A549 (cell line): Measurements from ENCODE around the gene RAD23B. TPM values are rescaled to one million over a fixed set of nuclear protein-coding genes. Genes with fewer than 3 reads are reported as not detected.

Experiments
- ATAC-seq, 2 experiments: fragments of 200-7000 bp in 1 of 2; fragments of >200 bp in 1 of 2; cut with Nextera tagmentation in 1 of 2; cut with Tn5 transposase in 1 of 2; 3 replicates each; pipeline versions ENCODE4 v1.8.0 to v1.9.1; 2018 to 2020; ENCODE audit warnings: mild to moderate bottlenecking in 1 of 2, moderate library complexity in 1 of 2
- CTCF ChIA-PET: fragments of 300-600 bp; sonication (Branson Sonifier 250); formaldehyde crosslinking; extraction: SDS; loops from one replicate; lab custom pipeline; 2021; ENCODE audit warnings: antibody characterized with exemption, inconsistent platforms; lab: Yijun Ruan, JAX
- POLR2A ChIA-PET: fragments of 350-600 bp; formaldehyde crosslinking; extraction: SDS; loops from one replicate; lab custom pipeline; 2021; ENCODE audit warnings: antibody characterized with exemption, inconsistent platforms; lab: Yijun Ruan, JAX
- DNase-seq, 2 experiments: peaks; one replicate each; pipeline versions ENCODE4 v3.0.0 to v3.0.0-alpha.2; 2011 to 2016; ENCODE audit warnings: low read depth in 1 of 2, low spot score in 1 of 2
- FAIRE-seq: peaks from 2 replicates; lab custom pipeline; 2011; peaks lifted over from hg19 to GRCh38; lab: Jason Lieb, UNC
- H3K27ac ChIP-seq, 2 experiments: fragments of >200 bp; sonication (Bioruptor Twin); formaldehyde crosslinking; 3 replicates each; pipeline ENCODE4 v1.5.1; 2016 to 2017
- H3K4me1 ChIP-seq: fragments of >200 bp; sonication (Bioruptor Twin); formaldehyde crosslinking; 3 replicates; pipeline ENCODE4 v1.6.1; 2016
- H3K4me2 ChIP-seq: fragments of >200 bp; sonication (Bioruptor Twin); formaldehyde crosslinking; 3 replicates; pipeline ENCODE4 v1.6.1; 2016
- H3K4me3 ChIP-seq: fragments of >200 bp; sonication (Bioruptor Twin); formaldehyde crosslinking; 3 replicates; pipeline ENCODE4 v1.5.1; 2016
- H3K9me3 ChIP-seq: fragments of >200 bp; sonication (Bioruptor Twin); formaldehyde crosslinking; 3 replicates; pipeline ENCODE4 v1.6.1; 2016
- ATOH8 ChIP-seq: fragments of 250-450 bp; sonication (Bioruptor Pico); IDR thresholded peaks from 2 replicates; pipeline ENCODE4 v1.5.0; 2020; ENCODE audit warnings: low read depth, mild to moderate bottlenecking, moderate library complexity
- CHD4 ChIP-seq: fragments of 200-600 bp; sonication (generic); IDR thresholded peaks from 2 replicates; pipeline ENCODE4 v1.6.1; 2016; ENCODE audit warnings: antibody characterized with exemption, mild to moderate bottlenecking, borderline replicate concordance
- CTCF ChIP-seq: fragments of >200 bp; sonication (Bioruptor Twin); formaldehyde crosslinking; IDR thresholded peaks from 3 replicates; pipeline ENCODE4 v1.5.1; 2016
- E2F6 ChIP-seq: IDR thresholded peaks from 2 replicates; pipeline ENCODE4 v1.6.1; 2012; ENCODE audit warnings: low read depth, borderline replicate concordance
- EP300 ChIP-seq, 2 experiments: fragments of >200 bp; sonication (Bioruptor Twin); formaldehyde crosslinking; IDR thresholded peaks; 2 replicates in 1 of 2; 3 replicates in 1 of 2; pipeline ENCODE4 v1.6.1; 2016 to 2017
- FOSB ChIP-seq: fragments of 250-450 bp; sonication (Bioruptor Pico); IDR thresholded peaks from 2 replicates; pipeline ENCODE4 v1.5.0; 2020; ENCODE audit warnings: mild to moderate bottlenecking, moderate library complexity
- HOXB13 ChIP-seq: fragments of 250-450 bp; sonication (Bioruptor Pico); IDR thresholded peaks from 2 replicates; pipeline ENCODE4 v1.5.0; 2020; ENCODE audit warnings: low read depth, mild to moderate bottlenecking, moderate library complexity
- KDM1A ChIP-seq: fragments of 200-600 bp; sonication (generic); IDR thresholded peaks from 2 replicates; pipeline ENCODE4 v1.6.1; 2016; ENCODE audit warnings: low read depth, mild to moderate bottlenecking
- KDM5A ChIP-seq: fragments of 200-600 bp; sonication (generic); IDR thresholded peaks from 2 replicates; pipeline ENCODE4 v1.6.1; 2016; ENCODE audit warnings: antibody characterized with exemption, mild to moderate bottlenecking
- MAFK ChIP-seq: fragments of 450-650 bp; IDR thresholded peaks from 2 replicates; pipeline ENCODE4 v1.6.1; 2014; ENCODE audit not compliant: partially characterized antibody
- MAX ChIP-seq: IDR thresholded peaks from 2 replicates; pipeline ENCODE4 v1.6.1; 2012
- NFE2L2 ChIP-seq: fragments of 150-350 bp; conservative IDR thresholded peaks from 2 replicates; pipeline ENCODE4 v1.6.1; 2014; ENCODE audit warnings: low read length
- NPAS2 ChIP-seq: fragments of 250-450 bp; sonication (Bioruptor Pico); IDR thresholded peaks from 2 replicates; pipeline ENCODE4 v1.8.0; 2022; ENCODE audit warnings: mild to moderate bottlenecking, moderate library complexity, borderline replicate concordance
- RAD21 ChIP-seq, 2 experiments: fragments of >200 bp in 1 of 2; sonication (Bioruptor Twin) in 1 of 2; formaldehyde crosslinking in 1 of 2; IDR thresholded peaks in 1 of 2; conservative IDR thresholded peaks in 1 of 2; 2 replicates in 1 of 2; 3 replicates in 1 of 2; pipeline ENCODE4 v1.6.1; 2012 to 2018; ENCODE audit warnings: inconsistent platforms in 1 of 2
- RFX5 ChIP-seq: fragments of 450-650 bp; IDR thresholded peaks from 2 replicates; pipeline ENCODE4 v1.7.1; 2014; ENCODE audit warnings: antibody characterized with exemption, mild to moderate bottlenecking, moderate library complexity
- USF2 ChIP-seq: fragments of 450-650 bp; IDR thresholded peaks from 2 replicates; pipeline ENCODE4 v1.6.1; 2014; ENCODE audit warnings: antibody characterized with exemption
- WGBS: methylation state at CpG from one replicate; pipeline ENCODE4 v1.1.6; 2017; ENCODE audit errors: missing lambda C conversion rate; 5-methylcytosine and 5-hydroxymethylcytosine counted together
- polyA plus RNA-seq, 4 experiments: library from polyadenylated mRNA; depleted of rRNA in 3 of 4; stranded (reverse); fragments of >200 nt; fragmentation: RNase III in 1 of 4; extraction: RNeasy Plus Mini Kit Qiagen cat#74134 plus additional on column Dnase treatment in 1 of 4; gene quantifications; 2 replicates in 3 of 4; 3 replicates in 1 of 4; pipeline ENCODE4 v1.2.3, GENCODE V29; 2011 to 2017

Gene RAD23B
- polyA plus RNA-seq, 2 of the 4 experiments (the other 2 are of a cell fraction), result 136 to 195 TPM

GRCh38 chr9:107313555-107314096, 30.5 kb downstream of the RAD23B start:
- TF ChIP-seq USF2 (no peak), MAX (no peak), KDM1A (no peak), RAD21 (conservative IDR thresholded peaks at IDR 0.05 in 1 of 2, IDR thresholded peaks at IDR 0.05 in 1 of 2) (no peak), ATOH8 (CRISPR knock-in tag) (no peak), CTCF (no peak), FOSB (CRISPR knock-in tag) (no peak), EP300 (IDR thresholded peaks at IDR 0.05) (no peak)
- Histone ChIP-seq H3K9me3 (no peaks in the 10 kb centered on the region), H3K4me1 (peaks cover 10% of the 10 kb centered on the region; the same call in 1 of the 3 replicates), H3K27ac (no peak overlapping the region), H3K4me3 (no peak overlapping the region), H3K4me2 (no peak overlapping the region)
- POLR2A ChIA-PET, result no interaction called here
- no peak for FAIRE-seq
- no peak for ATAC-seq
- DNase-seq, result no peak
- CTCF ChIA-PET, result interaction anchor here (1.3 kb wide), 1 partner anchor 17 kb away, joined by 4 read pairs; no protein-coding TSS in a partner anchor
- 97% methylated on average over 1 of the region's 1 CpG for WGBS

GRCh38 chr9:107314763-107315162, 31.7 kb downstream of the RAD23B start:
- WGBS, result 93% methylated on average over 1 of the region's 1 CpG
- FAIRE-seq, result no peak
- POLR2A ChIA-PET, result no interaction called here

More at GRCh38 chr9:107314763-107315162, 31.7 kb downstream of the RAD23B start:
- Histone ChIP-seq H3K4me3 (no peak overlapping the region), H3K4me1 (0 out of 3 replicates have a peak, but pooled peaks cover 8% of the 10 kb centered on the region), H3K9me3 (no peaks in the 10 kb centered on the region), H3K27ac (no peak overlapping the region), H3K4me2 (no peak overlapping the region)
- DNase-seq (no peak), ATAC-seq (no peak)
- TF ChIP-seq NFE2L2 (peak; percentile 83), RFX5 (no peak), NPAS2 (no peak), CHD4 (no peak), MAFK (peak; percentile 7), ATOH8 (CRISPR knock-in tag) (no peak), E2F6 (no peak), HOXB13 (CRISPR knock-in tag) (no peak), KDM5A (no peak)
- CTCF ChIA-PET, result interaction anchor here (0.6 kb wide), 1 partner anchor 27 kb away, joined by 3 read pairs; no protein-coding TSS in a partner anchor
